CD4-positive, alpha-beta T cell treated with Interleukin-6 at 100 ng/mL for 8 hours (primary cell): ENCODE results near the gene ANHX.
"Not testable (repeated sequence)": the region's sequence is repeated elsewhere in the genome, so short reads cannot be mapped to it uniquely, and the experiment has no call there.

Source experiments
- DNase-seq: peaks from one replicate; pipeline ENCODE4 v3.0.0-alpha.2; 2020; ENCODE audit warnings: mixed read lengths, low spot score

ANHX gene

GRCh38 chr12:133235401-133236112, at the start of gene ANHX:
ANHX (minus strand) TSS chr12:133235877; CDS start chr12:133234356, 1,521 bp downstream.
- DNase-seq, result no peak

- not testable (repeated sequence) for DNase-seq
Observed at GRCh38 chr12:133264668-133265067, 29.0 kb upstream of the ANHX start.

- no peak for DNase-seq
Observed at GRCh38 chr12:133264173-133264572, 28.5 kb upstream of the ANHX start.

GRCh38 chr12:133256321-133256720, 20.6 kb upstream of the ANHX start:
- no peak for DNase-seq

GRCh38 chr12:133255833-133256232, 20.2 kb upstream of the ANHX start:
- not testable (repeated sequence) for DNase-seq

GRCh38 chr12:133251732-133252131, 16.1 kb upstream of the ANHX start:
- no peak for DNase-seq

GRCh38 chr12:133236556-133236955, 879 bp upstream of the ANHX start:
- DNase-seq, result no peak

- DNase-seq, result no peak
Observed at GRCh38 chr12:133236144-133236543, 467 bp upstream of the ANHX start.

GRCh38 chr12:133234971-133235370, 706 bp downstream of the ANHX start:
- no peak for DNase-seq

GRCh38 chr12:133233993-133234564, 1.6 kb downstream of the ANHX start:
- no peak for DNase-seq

- DNase-seq, result no peak
Observed at GRCh38 chr12:133233006-133233405, 2.7 kb downstream of the ANHX start.

- no peak for DNase-seq
Observed at GRCh38 chr12:133231001-133231400, 4.7 kb downstream of the ANHX start.

- DNase-seq, result no peak
Observed at GRCh38 chr12:133227281-133227852, 8.3 kb downstream of the ANHX start.

- no peak for DNase-seq
Observed at GRCh38 chr12:133226690-133227089, 9.0 kb downstream of the ANHX start.

GRCh38 chr12:133225527-133225926, 10.2 kb downstream of the ANHX start:
- DNase-seq, result no peak

GRCh38 chr12:133222211-133222610, 13.5 kb downstream of the ANHX start:
- DNase-seq, result no peak

GRCh38 chr12:133221241-133221640, 14.4 kb downstream of the ANHX start:
- no peak for DNase-seq

GRCh38 chr12:133220521-133220920, 15.2 kb downstream of the ANHX start:
- DNase-seq, result no peak

- DNase-seq, result no peak
Observed at GRCh38 chr12:133217219-133217618, 18.5 kb downstream of the ANHX start.

GRCh38 chr12:133215724-133216123, 20.0 kb downstream of the ANHX start:
- no peak for DNase-seq

GRCh38 chr12:133206390-133206789, 29.3 kb downstream of the ANHX start:
- no peak for DNase-seq

- DNase-seq, result no peak
Observed at GRCh38 chr12:133204264-133204603, 31.4 kb downstream of the ANHX start.
